HepG2 (cell line): ENCODE data around the gene ZC3H8. TPM values are rescaled to one million over a fixed set of nuclear protein-coding genes. Genes with fewer than 3 reads are reported as not detected.
A peak's percentile ranks its signal among the peaks of the same experiment; 100 is the strongest.

Experiments
- CHD2 ChIP-seq: IDR thresholded peaks from 2 replicates; pipeline ENCODE4 v1.6.1; 2011; ENCODE audit warnings: low read depth, low read length, improper control_type of control experiment
- DNMT1 ChIP-seq: sonication (generic); formaldehyde crosslinking; IDR thresholded peaks from 2 replicates; pipeline ENCODE4 v1.5.1; 2020; ENCODE audit warnings: mild to moderate bottlenecking, missing genetic modification reagents
- FLYWCH1 ChIP-seq: sonication (generic); formaldehyde crosslinking; IDR thresholded peaks from 2 replicates; pipeline ENCODE4 v1.8.1; 2023; ENCODE audit warnings: mild to moderate bottlenecking, missing genetic modification reagents
- FOXK2 ChIP-seq: fragments of 450-650 bp; IDR thresholded peaks from 2 replicates; pipeline ENCODE4 v1.6.1; 2016
- FOXP1 ChIP-seq, 2 experiments: fragments of 450-650 bp in 1 of 2; IDR thresholded peaks; 2 replicates each; pipeline ENCODE4 v1.6.1; 2017 to 2018; ENCODE audit warnings: antibody characterized with exemption in 1 of 2
- HBP1 ChIP-seq: IDR thresholded peaks from 2 replicates; pipeline ENCODE4 v1.6.1; 2016; ENCODE audit warnings: low read depth, control low read depth
- MEF2D ChIP-seq: sonication (generic); formaldehyde crosslinking; IDR thresholded peaks from 2 replicates; pipeline ENCODE4 v1.5.1; 2020; ENCODE audit warnings: mild to moderate bottlenecking, missing genetic modification reagents
- MYNN ChIP-seq: sonication (generic); formaldehyde crosslinking; IDR thresholded peaks from 2 replicates; pipeline ENCODE4 v1.4.0; 2020; ENCODE audit warnings: mild to moderate bottlenecking, low read depth, missing genetic modification reagents
- PAF1 ChIP-seq: IDR thresholded peaks from 2 replicates; pipeline ENCODE4 v1.6.1; 2016; ENCODE audit warnings: missing genetic modification reagents, missing compliant biosample characterization
- POGZ ChIP-seq: sonication (generic); formaldehyde crosslinking; IDR thresholded peaks from 2 replicates; pipeline ENCODE4 v1.4.0; 2020; ENCODE audit warnings: mild to moderate bottlenecking, missing genetic modification reagents
- POLR2AphosphoS2 ChIP-seq: IDR thresholded peaks from 2 replicates; pipeline ENCODE4 v1.6.1; 2011; ENCODE audit warnings: low read depth, low read length, improper control_type of control experiment
- RAD21 ChIP-seq: fragments of 450-650 bp; formaldehyde crosslinking; IDR thresholded peaks from 2 replicates; pipeline ENCODE4 v1.5.0; 2020; ENCODE audit warnings: mild to moderate bottlenecking
- SAFB2 ChIP-seq: sonication (generic); formaldehyde crosslinking; IDR thresholded peaks from 2 replicates; pipeline ENCODE4 v1.5.1; 2020; ENCODE audit warnings: missing genetic modification reagents, low read depth, mild to moderate bottlenecking, borderline replicate concordance
- SMC3 ChIP-seq: IDR thresholded peaks from 2 replicates; pipeline ENCODE4 v1.6.1; 2011; ENCODE audit warnings: low read length, improper control_type of control experiment
- SRF ChIP-seq: IDR thresholded peaks from 2 replicates; pipeline ENCODE4 v1.6.1; 2011; ENCODE audit warnings: mild to moderate bottlenecking, low read depth, low read length, moderate library complexity
- SSRP1 ChIP-seq: IDR thresholded peaks from 2 replicates; pipeline ENCODE4 v1.6.1; 2016; ENCODE audit warnings: control low read depth
- TBP ChIP-seq: sonication (generic); formaldehyde crosslinking; IDR thresholded peaks from 2 replicates; pipeline ENCODE4 v1.5.0; 2020; ENCODE audit warnings: missing genetic modification reagents
- ZKSCAN5 ChIP-seq: sonication (generic); formaldehyde crosslinking; IDR thresholded peaks from 2 replicates; pipeline ENCODE4 v1.5.1; 2020; ENCODE audit warnings: mild to moderate bottlenecking, missing genetic modification reagents
- ZMAT3 ChIP-seq: sonication (generic); formaldehyde crosslinking; conservative IDR thresholded peaks from 2 replicates; pipeline ENCODE4 v1.7.0; 2021; ENCODE audit warnings: missing genetic modification reagents
- ZNF101 ChIP-seq: sonication (generic); formaldehyde crosslinking; IDR thresholded peaks from 2 replicates; pipeline ENCODE4 v1.4.0; 2020; ENCODE audit warnings: mild to moderate bottlenecking, low read depth, missing genetic modification reagents, borderline replicate concordance
- ZNF20 ChIP-seq: sonication (generic); formaldehyde crosslinking; IDR thresholded peaks from 2 replicates; pipeline ENCODE4 v1.4.0; 2020; ENCODE audit warnings: mild to moderate bottlenecking, moderate library complexity, missing genetic modification reagents
- ZNF44 ChIP-seq: sonication (generic); formaldehyde crosslinking; IDR thresholded peaks from 2 replicates; pipeline ENCODE4 v1.5.1; 2020; ENCODE audit warnings: mild to moderate bottlenecking, missing genetic modification reagents
- ZNF441 ChIP-seq: sonication (generic); formaldehyde crosslinking; IDR thresholded peaks from 2 replicates; pipeline ENCODE4 v1.7.0; 2021; ENCODE audit warnings: missing genetic modification reagents, borderline replicate concordance
- ZNF75D ChIP-seq: sonication (generic); formaldehyde crosslinking; IDR thresholded peaks from 2 replicates; pipeline ENCODE4 v1.8.1; 2023; ENCODE audit warnings: missing genetic modification reagents, mild to moderate bottlenecking, borderline replicate concordance
- ZNF770 ChIP-seq: sonication (generic); formaldehyde crosslinking; IDR thresholded peaks from 2 replicates; pipeline ENCODE4 v1.5.0; 2020; ENCODE audit warnings: mild to moderate bottlenecking, missing genetic modification reagents
- ZNF782 ChIP-seq: sonication (generic); formaldehyde crosslinking; IDR thresholded peaks from 2 replicates; pipeline ENCODE4 v1.4.0; 2020; ENCODE audit warnings: missing genetic modification reagents, mild to moderate bottlenecking, borderline replicate concordance
- polyA plus RNA-seq, 8 experiments: library from polyadenylated mRNA; depleted of rRNA in 3 of 8; stranded (reverse) in 7 of 8; unstranded in 1 of 8; fragments of >200 nt; fragmentation: Illumina TruSeq in 4 of 8; extraction: Trizol in 4 of 8; gene quantifications; 2 replicates each; pipeline versions ENCODE4 v1.2.1 to v1.2.3, GENCODE V29; 2011 to 2016; ENCODE audit warnings: low read depth in 4 of 8, missing spikeins in 1 of 8, mixed read lengths in 1 of 8; ENCODE audit not compliant: insufficient read depth in 1 of 8
- total RNA-seq, 5 experiments: library from RNA; depleted of rRNA; stranded (reverse); fragments of >200 nt; fragmentation: Illumina TruSeq; extraction: Trizol; gene quantifications; 2 replicates each; pipeline ENCODE4 v1.2.3, GENCODE V29; 2016; ENCODE audit warnings: low read depth in 1 of 5
- TF ChIP-seq, protein P1 (sequence below): sonication (generic); formaldehyde crosslinking; IDR thresholded peaks from 2 replicates; pipeline ENCODE4 v1.8.1; 2023; ENCODE audit warnings: mild to moderate bottlenecking, missing genetic modification reagents

ZC3H8 gene
- total and polyA plus RNA-seq, 2 of the 13 experiments (the other 11 are each of a cell fraction or from before 2014, with no cell fraction given) = 4.5 to 17.0 TPM

- TF ChIP-seq POGZ (peak; percentile 51), ZNF75D (CRISPR knock-in tag) (0 out of 2 replicates have a peak, but pooled peaks have one; percentile 85), ZNF20 (CRISPR knock-in tag) (peak; percentile 88; the same call in 1 of the 2 replicates), SSRP1 (CRISPR knock-in tag) (no peak), HBP1 (no peak), ZNF101 (CRISPR knock-in tag) (0 out of 2 replicates have a peak, but pooled peaks have one; percentile 43), MYNN (CRISPR knock-in tag) (no peak), SRF (no peak), RAD21 (CRISPR knock-in tag) (peak; percentile 43; the same call in 1 of the 2 replicates), ZNF770 (CRISPR knock-in tag) (0 out of 2 replicates have a peak, but pooled peaks have one; percentile 11), MEF2D (CRISPR knock-in tag) (0 out of 2 replicates have a peak, but pooled peaks have one; percentile 79), FOXK2 (no peak), CHD2 (peak; percentile 8; the same call in 1 of the 2 replicates), PAF1 (CRISPR knock-in tag) (no peak), ZMAT3 (CRISPR knock-in tag) (0 out of 2 replicates have a peak, but pooled peaks have one; percentile 65), TBP (CRISPR knock-in tag) (no peak), ZNF441 (CRISPR knock-in tag) (peak; percentile 87), ZNF782 (CRISPR knock-in tag) (peak; percentile 94), SMC3 (no peak), SAFB2 (CRISPR knock-in tag) (peak; percentile 82; the same call in 1 of the 2 replicates), DNMT1 (no peak), POLR2AphosphoS2 (no peak), FLYWCH1 (CRISPR knock-in tag) (peak; percentile 88; the same call in 1 of the 2 replicates), ZNF44 (CRISPR knock-in tag) (no peak), ZKSCAN5 (CRISPR knock-in tag) (no peak), FOXP1 (IDR thresholded peaks at IDR 0.05) (no peak), FOXP1 (CRISPR knock-in tag; IDR thresholded peaks at IDR 0.05) (no peak)
- TF ChIP-seq, protein P1, sequence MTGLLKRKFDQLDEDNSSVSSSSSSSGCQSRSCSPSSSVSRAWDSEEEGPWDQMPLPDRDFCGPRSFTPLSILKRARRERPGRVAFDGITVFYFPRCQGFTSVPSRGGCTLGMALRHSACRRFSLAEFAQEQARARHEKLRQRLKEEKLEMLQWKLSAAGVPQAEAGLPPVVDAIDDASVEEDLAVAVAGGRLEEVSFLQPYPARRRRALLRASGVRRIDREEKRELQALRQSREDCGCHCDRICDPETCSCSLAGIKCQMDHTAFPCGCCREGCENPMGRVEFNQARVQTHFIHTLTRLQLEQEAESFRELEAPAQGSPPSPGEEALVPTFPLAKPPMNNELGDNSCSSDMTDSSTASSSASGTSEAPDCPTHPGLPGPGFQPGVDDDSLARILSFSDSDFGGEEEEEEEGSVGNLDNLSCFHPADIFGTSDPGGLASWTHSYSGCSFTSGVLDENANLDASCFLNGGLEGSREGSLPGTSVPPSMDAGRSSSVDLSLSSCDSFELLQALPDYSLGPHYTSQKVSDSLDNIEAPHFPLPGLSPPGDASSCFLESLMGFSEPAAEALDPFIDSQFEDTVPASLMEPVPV (CRISPR knock-in tag) = no peak; the same call in 1 of the 2 replicates
Measured at GRCh38 chr2:112254466-112255240, at the start of gene ZC3H8 (continued).
